Suppressor macrophage treated with lipopolysaccharide for 1 hour (primary cell): ENCODE measurements around the gene SMARCA2.

Experiments
- DNase-seq, 3 donors: peaks; one replicate each; pipeline ENCODE4 v3.0.0-alpha.2; 2020 to 2022

Gene SMARCA2

DNA sequence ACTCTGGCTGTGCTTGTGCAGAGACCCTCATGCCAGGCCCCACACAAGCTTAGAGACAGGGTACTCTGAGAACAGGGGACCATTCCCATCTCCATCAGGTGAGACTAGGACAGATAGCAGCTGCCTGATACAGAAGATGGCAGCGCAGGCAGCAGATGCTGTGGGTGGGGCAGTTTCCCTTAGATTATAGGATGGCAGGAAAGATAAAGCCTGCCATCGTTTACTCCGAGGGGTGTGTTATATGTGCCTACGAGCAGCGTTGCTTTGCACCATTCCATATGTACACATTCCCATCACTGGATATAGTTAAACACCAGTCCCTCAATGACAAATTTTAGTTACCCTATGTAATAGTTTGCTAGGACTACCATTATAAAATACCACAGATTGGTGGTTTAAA is 135.2 kb downstream of the SMARCA2 start:
- DNase-seq: no peak

- no peak for DNase-seq
Observed at GRCh38 chr9:2151171-2151570, 136.0 kb downstream of the SMARCA2 start.

DNA sequence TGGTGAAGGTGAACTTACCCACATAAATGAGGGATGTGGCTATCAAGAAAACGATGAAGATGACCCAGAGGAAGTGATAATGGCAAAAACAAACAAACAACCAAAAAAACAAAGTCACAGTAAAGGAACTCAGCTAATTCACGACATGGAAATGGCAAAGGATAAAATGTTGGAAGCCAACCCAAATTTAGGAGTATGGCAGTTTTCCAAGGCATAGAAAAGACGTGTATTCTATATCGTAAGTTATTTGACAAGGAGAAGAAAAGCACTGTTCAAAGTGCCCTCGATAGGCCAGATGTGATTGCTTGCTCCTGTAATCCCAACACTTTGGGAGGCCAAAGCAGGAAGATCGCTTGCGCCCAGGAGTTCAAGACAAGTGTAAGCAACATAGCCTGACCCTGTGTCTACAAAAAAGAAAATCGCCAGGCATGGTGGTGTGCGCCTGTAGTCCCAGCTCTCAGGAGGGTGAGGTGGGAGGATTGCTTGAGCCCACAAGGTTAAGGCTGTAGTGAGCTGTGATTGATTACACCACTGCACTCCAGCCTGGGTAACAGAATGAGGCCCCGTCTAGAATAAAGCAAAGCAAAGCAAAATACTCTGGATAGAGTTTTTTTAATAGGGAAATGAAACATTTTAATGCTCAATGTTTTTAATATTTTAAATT is 138.0 kb downstream of the SMARCA2 start:
- DNase-seq: no peak

GRCh38 chr9:2153630-2154217 is 138.6 kb downstream of the SMARCA2 start:
- DNase-seq: no peak

DNA sequence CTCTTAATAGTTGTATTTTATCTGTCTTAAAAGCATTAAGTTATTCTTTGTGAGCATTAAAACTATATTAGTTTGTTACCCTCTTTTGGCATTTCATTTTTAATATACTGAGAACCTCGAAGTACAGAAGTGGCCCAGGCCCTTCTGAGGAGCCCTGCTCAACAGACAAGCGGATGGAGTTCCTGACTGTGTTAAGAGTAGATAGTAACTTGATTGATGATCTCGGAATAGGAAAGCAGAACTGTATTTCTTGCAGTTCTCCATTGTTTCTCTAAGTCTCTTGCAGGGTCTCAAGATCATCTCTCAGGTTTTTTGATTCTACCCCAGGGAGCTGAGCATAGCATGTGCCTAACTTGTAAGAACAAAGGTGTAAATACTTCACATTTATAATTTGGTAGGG is 139.6 kb downstream of the SMARCA2 start:
- no peak for DNase-seq

DNA sequence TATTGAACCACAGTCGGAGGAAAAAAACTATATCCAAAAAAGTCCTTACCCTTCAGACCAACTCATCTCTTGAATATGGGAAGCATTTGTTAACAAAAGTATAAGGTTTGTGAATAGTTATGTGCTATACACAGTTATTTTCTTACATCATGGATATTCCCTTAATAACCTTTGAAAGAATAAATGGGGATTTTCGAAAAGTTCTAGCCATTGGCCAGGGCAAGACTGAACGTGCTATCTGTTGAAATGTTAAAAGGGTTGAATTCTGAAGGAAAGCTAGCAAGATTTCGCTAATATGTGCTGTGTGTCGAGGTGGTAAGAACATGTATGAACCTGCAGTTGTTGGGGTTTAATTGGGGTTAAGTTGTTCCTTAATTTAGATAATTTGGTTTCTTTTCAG is 140.8 kb downstream of the SMARCA2 start:
- peak in 1 of 3 donors; percentile 33 for DNase-seq

DNA sequence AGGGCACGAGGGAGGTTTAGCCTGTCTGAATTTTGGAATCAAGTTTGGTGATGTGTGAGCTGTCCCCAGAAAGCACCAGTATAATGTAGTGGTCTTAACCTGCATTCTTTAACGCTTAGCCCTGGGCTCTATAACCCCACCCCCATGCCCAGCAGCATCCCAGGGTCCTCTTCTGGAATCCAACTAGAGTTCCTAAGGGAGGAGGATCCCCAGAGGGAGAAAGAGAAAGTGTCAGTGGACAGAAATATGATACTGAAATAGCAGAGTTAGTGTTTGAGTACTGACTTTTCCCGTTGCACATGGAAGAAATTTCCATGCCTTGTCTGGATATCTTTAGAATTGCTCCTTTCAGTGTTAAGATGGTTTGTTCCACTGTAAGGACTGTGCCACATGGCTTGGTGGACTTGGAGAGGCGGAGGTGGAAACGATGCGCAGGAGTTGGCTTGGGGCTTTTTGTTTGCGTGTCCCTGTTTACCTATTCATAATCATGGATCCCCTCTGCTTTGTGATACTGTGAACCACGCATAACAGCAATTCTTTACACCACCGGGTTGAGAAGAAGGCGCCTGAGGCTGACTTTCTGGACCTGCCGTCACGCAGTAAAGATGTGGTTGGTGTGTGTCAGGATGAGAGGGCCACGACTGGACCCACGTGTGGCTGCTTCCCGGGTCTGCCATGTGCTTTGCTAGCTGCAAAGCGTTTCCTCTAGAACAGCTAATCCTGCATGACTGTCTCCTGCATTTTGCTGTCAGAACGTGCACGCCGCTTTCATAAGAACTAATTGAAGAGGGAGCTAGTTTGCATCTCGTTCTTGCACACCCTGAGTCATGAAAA is 142.3 kb downstream of the SMARCA2 start:
- peak; percentile 51 to 66 (median 56) for DNase-seq

DNA sequence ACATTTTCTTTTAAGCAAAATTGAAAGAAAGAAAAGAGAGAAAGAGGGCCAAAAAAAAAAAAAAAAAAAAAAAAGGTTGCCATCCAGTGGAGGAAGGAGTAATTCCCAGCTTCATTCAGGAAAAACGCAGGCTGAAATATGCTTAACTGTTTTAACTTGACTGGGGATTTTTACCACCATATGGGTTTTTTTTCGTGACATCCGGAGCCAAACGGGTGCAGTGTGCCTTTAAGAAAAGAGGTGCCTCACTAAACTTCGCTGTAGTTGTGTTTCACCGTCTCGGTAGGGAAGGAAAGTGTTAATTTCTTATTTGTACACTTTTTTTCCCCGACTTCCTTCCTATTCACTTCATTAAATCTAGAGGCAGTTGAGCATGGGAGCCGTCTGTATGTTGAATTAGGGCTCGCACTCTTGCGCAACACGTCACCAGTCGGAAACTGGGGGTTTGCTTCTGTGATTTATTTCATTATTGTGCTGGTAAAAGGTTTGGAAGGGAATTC is 143.0 kb downstream of the SMARCA2 start:
- peak; percentile 60 to 64 (median 62) for DNase-seq

DNA sequence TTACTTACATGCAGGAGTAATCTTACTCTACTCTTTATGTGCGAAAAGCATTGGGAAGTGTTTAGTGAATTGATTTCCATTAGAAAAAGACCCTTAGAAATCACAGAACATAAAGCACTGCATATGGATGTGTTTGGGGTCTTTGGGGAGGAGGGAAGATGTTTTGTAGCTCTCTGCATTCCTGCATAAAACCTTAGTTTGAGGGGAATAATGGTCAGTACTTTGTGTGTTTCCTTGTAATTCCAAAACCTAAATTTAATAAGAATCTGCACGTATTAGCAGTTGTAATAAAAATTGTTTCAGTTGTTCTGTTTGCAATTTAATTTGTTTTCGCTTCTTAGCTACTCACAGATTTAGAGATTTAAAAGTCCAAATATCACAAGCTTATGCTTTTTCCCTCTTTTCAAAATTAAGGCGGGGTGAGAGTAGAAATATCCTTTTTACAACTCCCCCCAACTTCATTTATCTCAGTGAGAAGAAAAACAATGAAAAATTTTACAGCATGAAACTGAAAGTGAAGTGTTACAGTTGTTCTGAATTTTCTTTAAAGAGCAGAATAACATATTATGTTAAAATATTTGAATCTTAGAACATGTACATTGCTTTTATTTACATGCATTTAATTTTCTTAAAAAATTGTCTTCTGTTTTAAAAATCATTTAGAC is 143.8 kb downstream of the SMARCA2 start:
- DNase-seq: no peak

- DNase-seq: peak in 1 of 3 donors; percentile 16
Observed at GRCh38 chr9:2159521-2160454, 144.6 kb downstream of the SMARCA2 start.

GRCh38 chr9:2161661-2162060 is 146.5 kb downstream of the SMARCA2 start:
- DNase-seq: no peak

DNA sequence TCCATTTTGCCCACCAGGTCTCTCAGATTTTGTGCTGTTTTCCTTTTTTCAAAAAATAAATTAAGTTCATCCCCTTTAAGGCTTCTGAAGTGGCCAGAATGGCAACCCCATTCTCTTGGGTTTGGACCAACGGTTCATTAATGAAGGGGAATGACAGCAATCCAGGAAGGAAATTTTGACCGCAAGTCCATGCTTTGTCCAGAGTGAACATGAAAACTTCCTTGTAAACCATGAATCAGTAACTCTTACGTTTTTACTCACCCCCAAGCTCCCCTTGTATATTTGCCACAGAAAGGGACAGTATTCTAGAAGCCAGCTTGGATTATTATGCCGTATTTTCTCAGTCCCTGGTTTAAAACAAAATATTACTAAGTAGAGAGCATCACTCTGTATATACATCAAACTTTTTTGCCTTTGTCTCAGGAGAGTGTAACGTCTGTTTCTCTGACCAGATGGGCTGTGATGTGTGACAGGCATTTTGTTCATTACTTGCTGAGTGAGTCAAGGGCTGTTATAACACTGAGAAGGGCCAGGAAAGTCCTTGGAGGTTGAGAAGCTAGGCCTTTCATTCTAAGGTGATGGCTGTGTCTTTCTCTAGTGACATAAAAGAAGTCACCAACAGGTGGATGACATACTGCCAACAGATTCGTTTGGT is 148.2 kb downstream of the SMARCA2 start:
- peak in 1 of 3 donors; percentile 3 for DNase-seq

DNA sequence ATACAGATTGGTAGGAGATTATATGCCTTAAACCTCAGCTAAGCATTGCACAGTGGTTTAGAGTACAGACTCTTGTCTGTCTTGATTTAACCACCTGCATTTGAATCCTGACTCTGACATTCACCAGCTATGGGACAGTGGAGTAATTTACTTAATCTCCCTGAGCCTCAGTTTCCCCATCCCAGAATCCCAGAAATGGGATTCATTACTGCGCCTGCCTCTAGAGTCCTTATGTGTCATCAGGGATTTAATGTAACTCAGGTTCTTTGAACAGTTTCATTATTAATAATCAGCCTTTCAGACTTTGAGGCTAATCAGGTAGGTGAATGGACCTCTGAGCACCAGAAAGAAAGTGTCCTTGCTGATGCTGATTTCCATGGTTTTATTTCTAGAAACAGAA is 149.1 kb downstream of the SMARCA2 start:
- no peak for DNase-seq

DNA sequence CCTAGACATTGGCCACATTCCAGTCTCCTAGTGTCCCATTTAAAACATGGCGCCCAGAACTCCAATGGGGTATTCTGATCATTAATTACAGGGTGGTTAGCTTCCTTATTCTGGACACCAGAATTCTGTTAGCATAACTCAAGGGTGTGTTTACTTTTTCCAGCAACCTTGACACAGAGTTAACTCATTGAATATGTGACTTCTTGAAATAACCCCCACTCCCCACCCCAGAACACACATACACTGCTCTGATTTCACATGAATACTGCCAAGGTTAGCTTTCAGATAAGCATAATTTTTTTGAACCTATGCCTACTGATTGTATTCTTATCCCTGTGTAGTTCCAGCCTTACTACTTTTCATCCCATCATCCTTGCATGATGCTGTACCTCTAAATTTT is 151.1 kb downstream of the SMARCA2 start:
- no peak for DNase-seq

DNA sequence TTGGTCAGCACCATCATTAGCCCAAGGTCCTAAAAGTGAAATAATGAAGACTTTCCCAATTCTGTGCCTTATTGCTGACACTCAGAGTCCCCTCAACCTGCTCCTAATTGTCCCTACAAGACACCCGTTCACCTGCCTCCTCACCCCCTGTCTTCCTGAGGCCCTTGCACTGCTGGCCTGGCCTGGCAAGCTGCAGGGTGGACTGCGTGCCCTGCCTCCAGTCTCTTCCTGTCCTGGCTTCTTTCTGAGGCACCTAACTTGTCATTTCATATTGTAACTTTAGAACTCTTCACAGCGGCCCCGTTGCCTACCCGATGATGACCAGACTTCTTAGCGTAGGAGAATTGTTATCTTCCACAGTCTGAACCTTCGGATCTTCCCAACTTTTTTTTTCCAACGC is 153.9 kb downstream of the SMARCA2 start:
- DNase-seq: no peak

GRCh38 chr9:2170722-2171121 is 155.6 kb downstream of the SMARCA2 start:
- DNase-seq: no peak

- DNase-seq: no peak
Observed at GRCh38 chr9:2173170-2173569, 158.0 kb downstream of the SMARCA2 start.

DNA sequence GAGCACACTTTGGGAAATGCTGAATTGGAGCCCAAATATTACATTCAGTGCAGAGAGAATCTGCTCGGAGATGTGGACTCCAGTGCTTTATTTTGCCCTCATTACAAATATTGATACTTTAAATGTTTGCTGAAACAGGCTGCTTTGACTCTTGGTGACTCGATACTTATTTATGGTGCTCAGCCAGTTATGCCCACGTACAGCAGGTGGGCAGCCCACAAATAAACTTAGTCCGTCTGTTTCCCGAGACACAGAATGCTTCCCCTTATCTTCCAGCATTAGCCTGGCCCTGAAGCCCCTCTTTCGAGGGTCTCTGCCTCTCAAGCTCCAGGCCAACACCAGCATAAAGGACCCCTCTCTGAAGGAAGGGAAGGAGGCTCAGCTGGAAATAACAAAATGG is 158.7 kb downstream of the SMARCA2 start:
- no peak for DNase-seq

GRCh38 chr9:2174306-2174705 is 159.2 kb downstream of the SMARCA2 start:
- no peak for DNase-seq

DNA sequence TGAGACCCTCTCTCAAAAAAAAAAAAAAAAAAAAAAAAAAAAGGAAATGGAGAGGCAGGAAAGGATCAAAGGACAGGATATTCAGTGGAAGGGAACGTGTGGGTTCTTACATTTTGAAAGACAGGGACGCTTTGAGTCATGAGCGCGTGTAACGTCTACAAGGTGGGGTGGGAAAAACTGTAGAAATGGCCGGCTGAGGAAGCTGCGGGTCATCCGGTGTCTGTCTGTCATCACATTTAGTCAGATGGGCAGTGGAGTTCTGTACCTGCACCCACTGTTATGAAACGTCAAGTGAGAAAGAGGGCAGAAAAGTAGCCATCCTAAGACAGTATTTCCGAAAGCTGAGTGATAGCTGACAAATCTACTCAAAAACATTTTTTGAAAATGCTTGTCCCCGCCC is 159.8 kb downstream of the SMARCA2 start:
- no peak for DNase-seq

GRCh38 chr9:2177121-2177520 is 162.0 kb downstream of the SMARCA2 start:
- DNase-seq: no peak
